RCC 7860 (cell line): Measurements from ENCODE around the gene APOA1.

Source experiments
- DNase-seq: peaks from one replicate; pipeline ENCODE4 v3.0.0-alpha.2; 2015; ENCODE audit warnings: low spot score
- FAIRE-seq: peaks from 2 replicates; lab custom pipeline; 2012; peaks lifted over from hg19 to GRCh38; lab: Jason Lieb, UNC

Gene APOA1

GRCh38 chr11:116791813-116792143 lies 45.6 kb downstream of the APOA1 start, which contains the start of gene APOA5:
Gene APOA5, minus strand, starts transcription at chr11:116791879. Its CDS starts 19 bp downstream, at chr11:116791860.
- no peak for DNase-seq
- FAIRE-seq: no peak

GRCh38 chr11:116791002-116791812 lies 46.2 kb downstream of the APOA1 start:
- no peak for FAIRE-seq
- DNase-seq: no peak

- FAIRE-seq: no peak
- no peak for DNase-seq
Measured at GRCh38 chr11:116790167-116791001, 47.0 kb downstream of the APOA1 start.

GRCh38 chr11:116788975-116789374 lies 48.4 kb downstream of the APOA1 start:
- DNase-seq (no peak), FAIRE-seq (no peak)

- DNase-seq (no peak), FAIRE-seq (no peak)
Measured at GRCh38 chr11:116788534-116788933, 48.9 kb downstream of the APOA1 start.

- FAIRE-seq (no peak), DNase-seq (no peak)
Measured at GRCh38 chr11:116787786-116788486, 49.5 kb downstream of the APOA1 start, which contains the start of gene ZPR1. Gene ZPR1, minus strand, starts transcription at chr11:116788023. Its CDS starts 33 bp downstream, at chr11:116787990.

GRCh38 chr11:116787436-116787785 lies 50.0 kb downstream of the APOA1 start:
- DNase-seq (no peak), FAIRE-seq (no peak)

GRCh38 chr11:116786966-116787365 lies 50.5 kb downstream of the APOA1 start:
- DNase-seq: no peak
- no peak for FAIRE-seq

GRCh38 chr11:116786326-116786725 lies 51.1 kb downstream of the APOA1 start:
- FAIRE-seq: no peak
- DNase-seq: no peak
